Activated CD4-positive, alpha-beta T cell treated with anti-CD3 and anti-CD28 coated beads, Interleukin-10, Interleukin-2, amounts not matched to agents 100 ng/mL and 50 ng/mL, durations not matched to agents 16 hours and 8 hours (primary cell): Measurements from ENCODE around the gene TAF6L.
"Not testable (repeated sequence)": the region's sequence is repeated elsewhere in the genome, so short reads cannot be mapped to it uniquely, and the experiment has no call there.

Experiments
- DNase-seq: peaks from one replicate; pipeline ENCODE4 v3.0.0-alpha.2; 2020

TAF6L gene

DNA sequence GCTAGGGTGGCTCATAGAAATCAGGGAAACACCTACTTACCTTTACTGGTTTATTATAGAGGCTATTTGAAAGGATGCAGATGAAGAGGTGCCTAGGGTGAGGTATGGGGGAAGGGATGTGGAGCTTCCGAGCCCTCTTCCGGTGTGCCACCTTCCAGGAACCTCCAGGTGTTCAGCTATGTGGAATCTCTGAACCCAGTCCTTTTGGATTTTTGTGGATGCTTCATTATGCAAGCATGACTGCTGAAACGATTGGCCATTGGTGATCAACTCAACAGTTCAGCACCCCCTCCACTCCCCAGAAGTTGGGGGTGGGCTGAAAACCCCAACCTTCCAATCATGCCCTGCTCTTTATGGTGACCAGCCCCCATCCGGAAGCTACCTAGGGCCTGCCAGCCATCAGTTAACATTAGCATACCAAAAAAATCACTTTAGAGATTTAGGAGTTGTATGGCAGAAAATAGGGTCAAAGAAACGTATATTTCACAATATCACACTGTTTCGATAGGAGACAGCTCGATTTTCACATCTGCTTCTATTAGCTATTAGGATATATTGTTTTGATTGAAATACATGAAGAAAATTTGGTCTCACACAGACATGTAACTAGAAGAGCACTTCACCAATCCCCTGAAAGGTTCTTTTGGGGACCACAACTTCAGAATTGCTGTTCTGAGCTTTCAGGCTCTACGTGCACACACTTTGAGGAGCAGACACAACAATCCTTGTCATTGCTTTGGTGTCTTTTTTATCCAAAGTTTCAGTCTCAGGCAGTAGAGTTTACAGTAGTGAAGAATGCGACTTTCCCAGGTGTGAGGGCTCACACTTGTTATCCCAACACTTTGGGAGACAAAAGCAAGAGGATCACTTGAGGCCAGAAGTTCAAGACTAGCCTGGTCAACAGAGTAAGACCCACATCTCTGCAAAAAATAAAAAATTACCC, 13.1 kb upstream of the TAF6L start:
- DNase-seq: no peak

DNA sequence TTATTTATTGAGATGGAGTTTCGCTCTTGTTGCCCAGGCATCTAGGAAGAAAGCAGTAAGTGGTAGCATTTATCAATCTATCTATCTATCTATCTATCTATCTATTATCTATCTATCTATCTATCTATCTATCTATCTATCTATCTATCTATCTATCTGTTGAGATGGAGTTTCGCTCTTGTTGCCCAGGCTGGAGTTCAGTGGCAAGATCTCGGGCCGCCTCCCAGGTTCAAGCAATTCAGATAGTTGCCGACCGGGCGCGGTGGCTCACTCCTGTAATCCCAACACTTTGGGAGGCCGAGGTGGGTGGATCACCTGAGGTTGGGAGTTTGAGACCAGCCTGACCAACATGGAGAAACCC, 10.3 kb upstream of the TAF6L start:
- DNase-seq: not testable (repeated sequence)

DNA sequence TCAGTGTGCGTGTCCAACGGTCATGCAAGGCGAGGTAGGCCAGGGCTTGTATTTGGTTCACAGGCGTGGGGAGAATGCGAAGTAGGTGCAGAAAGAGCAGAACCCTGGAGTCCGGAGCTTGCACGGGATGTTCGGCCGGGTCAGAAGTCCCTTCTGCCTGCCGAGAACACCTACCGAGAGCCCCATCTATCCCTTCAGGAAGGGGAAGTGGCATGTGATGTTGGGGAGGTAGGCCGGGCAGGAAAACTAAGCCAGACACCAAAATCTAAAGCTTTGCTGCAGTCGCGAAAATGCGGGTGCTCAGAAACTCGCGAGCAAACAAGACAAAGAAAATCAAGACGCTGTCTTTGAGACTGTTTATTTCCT, 435 bp upstream of the TAF6L start:
- DNase-seq: peak; percentile 41

DNA sequence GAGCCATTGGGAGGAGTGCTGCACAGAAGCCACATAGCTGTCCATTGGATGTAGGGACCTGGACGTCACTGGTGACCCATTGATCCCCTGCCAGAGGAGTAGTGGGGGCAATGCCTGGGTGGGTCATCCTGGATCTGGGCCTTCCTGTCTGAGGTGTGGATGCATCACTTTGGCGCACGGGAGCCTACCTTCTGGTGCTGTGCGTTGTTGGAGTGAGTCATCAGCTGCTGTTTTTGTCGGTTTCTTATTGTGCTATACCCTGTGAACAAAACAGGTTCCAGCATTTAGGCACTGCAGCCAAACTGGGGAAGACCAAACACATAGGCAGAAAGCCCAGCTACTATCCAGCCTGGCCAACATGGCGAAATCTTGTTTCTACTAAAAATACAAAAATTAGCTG, 3.2 kb downstream of the TAF6L start:
- DNase-seq: no peak

DNA sequence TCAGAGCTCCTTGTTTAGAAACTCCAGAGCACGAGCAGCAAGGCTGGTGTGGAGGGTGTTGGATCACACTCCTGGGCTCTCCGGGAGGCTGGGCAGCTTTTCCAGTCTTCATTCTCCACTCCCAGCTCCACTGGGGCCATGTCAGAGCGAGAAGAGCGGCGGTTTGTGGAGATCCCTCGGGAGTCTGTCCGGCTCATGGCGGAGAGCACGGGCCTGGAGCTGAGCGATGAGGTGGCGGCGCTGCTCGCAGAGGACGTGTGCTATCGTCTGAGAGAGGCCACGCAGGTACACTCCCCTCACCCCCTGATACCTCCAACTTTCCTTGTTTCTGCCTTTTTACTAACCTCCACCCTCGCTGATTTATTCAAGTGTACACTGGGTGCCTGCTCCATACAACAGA, 4.5 kb downstream of the TAF6L start:
- DNase-seq: no peak

DNA sequence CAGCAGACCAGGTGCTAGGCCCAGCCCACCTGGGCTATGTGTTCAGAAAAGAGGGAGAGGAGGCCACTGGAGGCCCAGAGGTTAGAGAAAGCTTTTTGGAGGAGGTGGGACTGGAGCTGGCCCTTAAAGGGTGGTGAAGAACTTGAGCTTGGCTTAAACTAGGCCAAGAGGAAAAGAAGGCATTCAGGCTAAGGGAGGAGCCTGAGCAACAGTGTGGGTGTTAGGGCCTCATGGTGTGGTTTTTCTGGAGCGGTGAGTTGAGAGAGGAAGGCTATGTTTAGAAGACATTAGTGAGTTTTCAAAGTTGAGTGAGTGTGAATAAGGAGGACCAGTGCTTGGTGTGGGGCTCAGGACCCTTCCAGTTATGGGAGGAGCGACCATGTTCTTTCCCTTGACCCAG, 6.2 kb downstream of the TAF6L start:
- no peak for DNase-seq

DNA sequence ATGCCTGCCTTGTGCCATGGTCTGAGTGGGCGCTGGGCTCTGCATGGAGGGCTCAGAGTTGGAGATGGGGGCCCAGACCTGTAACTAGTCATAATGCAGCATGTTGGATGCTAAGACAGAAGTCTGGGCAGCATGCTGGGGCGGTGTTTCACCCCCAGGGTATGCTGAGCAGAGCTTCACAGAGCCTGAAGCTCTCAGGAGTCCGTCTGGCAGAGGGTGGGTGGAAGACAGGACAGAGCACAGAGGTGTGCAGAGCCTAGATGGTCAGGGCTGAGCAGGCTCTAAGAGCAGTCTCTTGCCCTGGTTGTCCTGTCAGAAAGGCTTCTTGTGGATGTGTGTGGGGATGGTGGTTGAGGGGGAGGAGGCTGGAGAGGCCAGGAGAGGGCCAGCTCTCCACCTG, 7.2 kb downstream of the TAF6L start:
- DNase-seq: no peak

DNA sequence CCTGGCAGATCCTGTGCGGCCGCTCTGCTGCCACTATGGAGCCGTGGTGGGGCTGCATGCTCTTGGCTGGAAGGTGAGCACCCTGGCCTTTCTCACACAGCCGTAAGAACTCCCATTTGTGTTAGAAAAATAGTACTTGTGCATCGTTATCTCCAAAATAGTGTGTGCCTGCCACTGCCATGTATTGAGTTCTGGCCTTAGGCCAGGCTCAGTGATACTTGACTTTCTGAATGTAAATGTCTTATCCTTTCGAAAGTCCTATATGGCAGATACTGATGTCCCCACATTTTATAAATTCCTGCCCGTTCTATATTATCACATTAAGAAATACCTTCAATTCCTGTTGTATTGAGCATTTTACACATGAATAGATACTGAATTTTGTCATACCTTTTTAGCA, 11.6 kb downstream of the TAF6L start:
- no peak for DNase-seq

DNA sequence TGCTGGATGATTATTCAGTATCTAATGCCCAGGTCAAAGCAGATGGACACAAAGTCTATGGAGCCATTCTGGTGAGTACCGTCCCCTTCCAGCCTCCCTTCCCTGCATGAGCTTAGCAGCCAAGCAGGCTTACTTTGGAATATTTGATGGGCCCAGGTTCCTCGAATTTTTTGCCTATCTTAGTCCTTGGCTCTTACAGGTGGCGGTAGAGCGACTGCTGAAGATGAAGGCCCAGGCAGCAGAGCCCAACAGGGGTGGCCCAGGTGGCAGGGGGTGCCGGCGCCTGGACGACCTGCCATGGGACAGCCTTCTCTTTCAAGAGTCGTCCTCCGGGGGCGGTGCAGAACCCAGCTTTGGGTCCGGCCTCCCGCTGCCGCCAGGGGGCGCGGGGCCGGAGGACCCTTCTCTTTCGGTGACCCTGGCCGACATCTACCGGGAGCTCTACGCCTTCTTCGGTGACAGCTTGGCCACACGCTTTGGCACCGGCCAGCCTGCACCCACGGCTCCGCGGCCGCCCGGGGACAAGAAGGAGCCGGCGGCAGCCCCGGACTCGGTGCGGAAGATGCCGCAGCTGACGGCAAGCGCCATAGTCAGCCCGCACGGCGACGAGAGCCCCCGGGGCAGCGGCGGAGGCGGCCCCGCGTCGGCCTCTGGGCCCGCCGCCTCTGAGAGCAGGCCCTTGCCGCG, 15.3 kb downstream of the TAF6L start:
- DNase-seq: peak; percentile 92

DNA sequence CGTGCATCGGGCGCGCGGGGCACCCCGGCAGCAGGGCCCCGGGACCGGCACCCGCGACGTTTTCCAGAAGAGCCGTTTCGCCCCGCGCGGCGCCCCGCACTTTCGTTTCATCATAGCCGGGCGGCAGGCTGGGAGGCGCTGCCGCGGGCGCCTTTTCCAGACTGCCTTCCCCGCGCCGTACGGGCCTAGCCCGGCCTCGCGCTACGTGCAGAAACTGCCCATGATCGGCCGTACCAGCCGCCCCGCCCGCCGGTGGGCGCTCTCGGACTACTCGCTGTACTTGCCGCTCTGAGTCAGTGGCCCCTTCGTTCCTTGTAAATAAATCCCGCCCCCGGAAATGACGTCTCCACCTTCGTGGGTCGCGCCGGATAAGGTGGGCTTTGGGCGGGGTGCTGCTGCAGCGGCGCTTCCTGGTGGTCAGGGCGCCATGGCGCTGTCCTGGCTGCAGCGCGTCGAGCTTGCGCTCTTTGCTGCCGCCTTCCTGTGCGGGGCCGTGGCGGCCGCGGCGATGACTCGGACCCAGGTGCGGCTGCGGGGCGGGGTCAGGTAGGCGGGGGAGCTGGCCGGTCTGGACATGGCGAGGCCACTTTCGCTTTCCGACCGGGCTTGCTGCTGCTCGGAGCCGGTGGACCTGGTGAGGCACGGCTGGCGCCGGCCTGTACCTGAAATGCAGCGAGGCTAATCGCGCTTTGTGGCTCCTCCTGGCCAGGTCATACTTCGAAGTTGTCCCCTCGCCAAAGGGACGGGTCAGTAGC, 16.0 kb downstream of the TAF6L start, which contains the start of gene TMEM179B:
TMEM179B (plus strand) TSS at position 398 of the 755 bp plus-strand sequence; CDS start at position 428, 30 bp downstream.
- DNase-seq: peak; percentile 98

DNA sequence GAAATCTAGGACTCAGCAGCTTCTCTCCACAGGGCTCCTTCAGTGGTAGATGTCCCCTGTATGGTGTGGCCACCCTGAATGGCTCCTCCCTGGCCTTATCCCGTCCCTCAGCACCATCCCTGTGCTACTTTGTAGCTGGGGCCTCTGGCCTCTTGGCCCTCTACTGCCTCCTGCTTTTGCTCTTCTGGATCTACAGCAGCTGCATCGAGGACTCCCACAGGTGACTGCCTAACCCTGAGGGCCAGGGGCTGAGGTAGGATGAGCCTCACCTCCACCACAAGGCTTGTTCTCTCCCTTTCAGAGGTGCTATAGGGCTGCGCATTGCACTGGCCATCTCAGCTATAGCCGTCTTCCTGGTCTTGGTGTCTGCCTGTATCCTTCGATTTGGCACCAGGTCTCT, 17.8 kb downstream of the TAF6L start:
- DNase-seq: no peak

DNA sequence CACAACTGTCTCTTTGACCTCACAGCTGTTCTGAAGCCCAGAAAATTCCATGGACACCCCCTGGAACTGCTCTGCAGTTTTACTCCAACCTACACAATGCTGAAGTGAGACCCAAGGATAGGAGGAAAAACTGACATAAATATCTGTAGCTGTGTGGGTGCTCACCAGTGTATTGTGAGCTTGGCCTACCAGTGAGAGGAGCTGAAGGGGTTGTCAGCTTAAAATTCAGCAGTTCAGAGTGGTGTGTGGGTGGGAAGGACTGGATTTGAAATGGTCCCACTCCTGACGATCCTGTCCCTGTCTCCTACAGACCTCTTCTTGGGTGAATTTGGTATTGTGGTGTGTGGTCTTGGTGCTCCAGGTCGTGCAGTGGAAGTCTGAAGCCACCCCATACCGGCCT, 18.4 kb downstream of the TAF6L start:
- no peak for DNase-seq

DNA sequence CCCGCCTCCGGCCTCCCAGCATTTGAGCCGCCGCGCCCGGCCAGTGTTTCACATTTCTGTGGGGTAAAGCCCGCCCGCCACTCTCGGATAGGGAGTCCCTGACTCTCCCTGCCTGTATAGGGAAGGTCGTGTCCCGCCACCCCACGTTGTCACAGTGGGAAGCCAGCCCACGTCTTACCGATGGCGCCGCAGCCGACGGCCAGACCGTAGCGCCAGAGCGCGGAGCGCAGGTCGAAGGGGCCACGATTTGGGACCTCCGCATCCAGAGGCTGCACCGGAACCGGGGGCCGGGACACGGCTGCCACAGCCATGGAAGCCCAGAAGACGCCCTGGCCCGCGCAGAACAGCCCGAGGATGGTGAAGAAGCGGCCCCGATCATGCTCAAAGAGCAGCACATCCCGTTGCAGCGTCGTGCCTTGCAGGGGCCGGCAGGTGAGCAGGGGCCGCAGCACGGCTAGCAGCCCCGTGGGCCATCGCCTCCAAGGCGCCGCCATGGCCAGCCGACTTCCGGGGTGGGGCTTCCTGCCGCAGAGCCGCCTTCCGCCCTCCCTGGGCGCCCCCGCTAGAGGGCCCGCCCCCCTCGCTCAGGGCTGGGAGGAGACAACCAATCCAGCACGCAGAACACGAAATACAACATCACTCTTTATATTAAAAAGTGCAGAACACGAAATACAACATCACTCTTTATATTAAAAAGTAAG, 20.5 kb downstream of the TAF6L start, which contains the start of gene TMEM223:
TMEM223 (minus strand) TSS at position 506 of the 701 bp plus-strand sequence; CDS start at position 494, 12 bp downstream.
- DNase-seq: peak; percentile 93

DNA sequence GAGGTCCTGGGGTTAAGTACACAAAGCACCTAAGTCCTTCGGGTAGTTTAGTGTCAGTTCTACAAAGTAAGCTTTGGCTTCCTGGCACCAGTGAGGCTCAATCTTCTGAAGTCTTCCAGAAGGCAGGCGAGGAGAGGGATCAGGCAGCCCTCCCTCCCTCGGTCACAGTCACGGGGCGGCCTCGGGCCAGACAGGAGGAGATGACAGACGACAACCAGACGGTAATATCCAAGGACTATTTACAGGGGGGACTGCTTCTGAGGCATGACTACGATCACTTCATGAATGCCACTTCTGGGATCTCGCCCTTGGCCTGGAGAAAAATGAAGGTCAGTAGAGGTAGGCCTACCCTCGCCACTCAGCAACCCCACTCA, 21.0 kb downstream of the TAF6L start:
- DNase-seq: no peak

DNA sequence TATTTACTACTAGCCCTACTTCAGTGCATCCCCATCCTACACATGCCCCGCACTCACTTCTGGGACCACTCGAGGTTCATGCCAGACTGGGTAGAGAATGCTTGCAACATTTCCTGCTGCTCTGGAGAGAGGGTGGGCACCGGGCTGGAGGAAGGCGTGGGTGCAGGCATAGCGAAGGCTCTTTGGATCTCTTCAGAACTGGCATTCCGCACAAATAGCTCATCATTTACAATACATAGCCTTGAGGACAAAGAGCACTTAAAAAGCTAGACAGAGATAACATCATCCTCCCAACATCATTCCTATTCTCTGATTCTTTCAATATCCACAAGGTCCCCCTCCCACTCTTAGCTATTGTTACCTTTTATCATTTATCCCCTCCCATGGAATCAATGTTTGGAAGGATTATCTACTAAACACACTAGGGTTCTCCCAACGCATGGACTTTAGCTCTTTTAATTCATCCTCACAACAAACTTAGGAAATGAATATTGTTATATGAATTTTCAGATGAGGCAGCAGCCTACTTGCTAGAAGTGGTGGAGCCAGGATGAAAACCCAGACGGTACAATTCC, 23.1 kb downstream of the TAF6L start:
- DNase-seq: no peak

DNA sequence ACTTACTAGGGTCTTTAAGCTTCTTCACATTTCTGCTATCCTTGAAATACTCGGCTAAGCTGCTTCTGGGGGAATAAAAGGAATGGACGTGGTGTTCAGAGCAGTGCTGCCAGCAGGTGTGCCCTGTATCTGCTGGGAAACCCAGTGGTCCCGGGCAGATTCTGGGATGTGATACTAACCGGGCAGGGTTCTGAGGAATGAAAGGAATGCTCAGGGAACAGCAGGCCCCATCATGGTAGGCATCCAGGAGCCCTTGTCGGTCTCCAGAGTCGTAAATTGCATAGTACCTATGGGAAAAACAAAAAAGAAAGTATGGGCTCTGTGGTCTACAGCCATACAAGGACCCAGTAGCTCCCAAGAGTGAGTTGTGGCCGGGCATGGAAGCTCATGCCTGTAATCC, 25.1 kb downstream of the TAF6L start:
- no peak for DNase-seq

DNA sequence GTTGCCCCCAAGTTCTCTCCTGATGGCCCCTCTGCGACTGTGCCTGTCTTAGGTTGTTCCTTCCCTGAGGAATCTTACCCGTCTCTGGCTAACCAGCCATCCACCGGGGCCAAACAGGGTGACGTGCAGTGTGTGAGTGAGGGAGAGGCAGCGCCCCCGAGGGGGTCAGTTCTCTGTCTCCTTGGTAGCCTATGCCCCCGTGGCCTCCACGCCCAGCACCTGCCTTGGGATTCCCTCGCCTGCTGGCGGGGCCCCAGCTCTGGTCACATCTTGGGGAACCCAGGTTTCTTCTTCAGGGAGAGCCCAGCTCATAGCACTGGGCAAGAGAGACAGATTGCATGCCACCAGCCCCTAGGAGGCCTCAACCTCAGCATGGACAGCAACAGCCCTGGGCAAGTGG, 28.3 kb downstream of the TAF6L start:
- DNase-seq: no peak

DNA sequence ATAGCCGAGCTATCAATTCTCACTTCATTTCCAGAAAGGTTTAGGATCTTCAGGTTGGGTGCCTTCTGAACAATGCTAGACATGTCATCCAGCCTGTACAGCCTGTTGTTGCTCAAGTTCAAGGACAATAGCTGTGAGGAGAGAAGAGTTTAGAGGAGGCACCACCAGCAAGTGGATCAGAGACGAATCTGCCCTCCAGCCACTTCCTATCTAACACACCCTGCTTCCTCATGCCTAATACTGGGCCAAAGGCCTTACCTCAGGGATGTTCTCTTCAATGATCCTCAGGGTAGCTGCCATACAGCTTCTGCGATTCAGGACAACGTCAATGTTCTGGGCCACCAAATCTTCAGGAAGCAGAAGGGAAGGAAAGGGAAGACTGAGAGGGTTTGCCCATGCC, 29.9 kb downstream of the TAF6L start:
- DNase-seq: no peak

DNA sequence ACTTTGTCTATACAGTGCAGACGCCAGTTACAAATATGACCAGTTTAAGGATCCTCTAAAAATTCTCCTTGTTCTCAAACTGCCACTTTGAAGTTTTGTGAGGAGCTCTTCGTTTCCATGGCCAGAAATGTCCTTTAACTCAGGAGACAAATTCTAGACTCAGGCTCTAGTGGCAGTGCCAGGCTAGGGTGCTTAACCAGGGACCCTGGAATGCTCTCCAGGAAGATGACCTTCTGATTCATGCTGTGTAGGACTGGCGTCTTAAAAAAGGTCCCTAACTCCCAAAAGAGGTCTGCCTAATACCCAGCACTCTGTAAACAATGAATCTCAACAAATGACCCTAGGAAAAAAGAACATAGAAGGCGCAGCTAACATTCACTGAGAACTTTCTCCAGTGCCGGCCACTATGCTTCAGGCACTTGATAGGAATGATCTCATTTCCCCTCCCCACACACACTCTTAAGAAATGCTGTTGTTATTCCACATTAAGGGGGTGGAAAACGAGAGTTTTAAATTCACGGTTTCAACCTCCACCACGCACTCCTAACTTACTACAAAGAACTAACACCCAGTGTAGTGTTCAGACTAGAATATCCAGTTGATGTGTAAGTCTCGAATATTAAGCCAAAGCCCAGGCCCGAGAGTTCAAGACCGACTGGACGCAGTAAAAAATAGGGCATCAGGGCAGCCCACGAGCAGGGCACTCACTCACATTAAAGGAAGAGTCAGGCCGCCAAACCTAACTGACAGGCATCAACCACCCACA, 33.3 kb downstream of the TAF6L start:
- DNase-seq: peak; percentile 18

DNA sequence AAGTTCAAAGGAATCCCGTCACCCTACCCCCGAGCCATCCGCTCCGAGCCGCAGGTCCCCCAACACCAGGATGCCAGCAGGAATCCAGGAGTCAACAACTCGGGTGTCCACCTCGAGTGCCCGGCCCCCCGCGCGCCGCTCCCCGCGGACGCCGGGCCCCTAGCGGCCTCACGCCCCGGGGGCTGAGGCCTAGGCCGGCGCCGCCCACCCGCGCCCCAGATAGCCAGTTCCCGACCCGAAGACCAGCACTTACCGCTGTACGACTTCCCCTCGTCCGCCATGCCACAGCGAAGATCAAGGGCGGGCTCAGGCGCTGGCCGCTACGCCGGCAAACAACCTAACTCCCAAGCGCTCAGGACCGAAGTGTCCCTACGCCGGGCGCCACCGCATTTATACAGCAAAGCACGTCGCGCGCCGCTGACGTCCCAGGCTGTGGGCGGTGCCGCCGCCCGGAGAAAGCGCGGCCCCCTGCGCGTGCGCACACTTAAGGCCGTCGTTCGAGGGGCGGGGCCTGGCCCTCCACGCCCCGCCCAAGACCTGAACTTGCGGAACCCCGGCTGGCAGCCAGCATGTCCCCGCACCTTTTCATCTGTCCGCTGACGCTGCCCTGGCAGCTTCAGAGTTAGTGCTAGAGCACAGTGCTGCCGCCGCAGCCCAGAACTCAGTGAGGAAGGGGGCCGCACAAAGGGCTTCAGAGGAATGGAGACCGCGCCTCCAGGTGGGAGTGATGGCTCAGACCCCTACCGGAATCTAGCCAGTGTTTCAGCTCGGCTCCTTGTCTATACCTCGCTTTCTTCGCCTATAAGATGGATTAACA, 34.1 kb downstream of the TAF6L start, which contains the start of gene NXF1:
NXF1 (minus strand) TSS at position 365 of the 817 bp plus-strand sequence; CDS start at position 281, 84 bp downstream.
- peak; percentile 97 for DNase-seq
